ENCODE measurements around the gene OR4D2.

Gene OR4D2

DNA sequence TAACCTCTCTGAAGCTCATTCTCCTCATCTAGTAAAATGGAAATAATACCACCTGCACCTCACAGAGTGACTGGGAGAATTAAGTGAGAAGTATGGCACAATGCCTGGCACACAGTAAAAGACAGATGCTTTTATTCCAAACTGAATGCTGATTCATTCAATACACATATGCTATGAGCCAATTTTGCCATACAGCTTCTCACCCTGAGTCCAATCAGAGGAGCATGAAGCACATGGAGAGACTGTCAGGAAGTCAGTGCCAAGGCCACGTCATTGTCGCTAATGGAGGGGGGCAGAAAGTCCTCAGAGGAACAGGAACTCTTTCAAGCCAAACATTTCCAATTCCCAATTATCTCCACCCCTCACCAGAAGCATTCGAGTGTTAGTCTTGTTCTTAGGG is 40.7 kb downstream of the OR4D2 start:
- H3K4me3 ChIP-seq (ENCODE audit: low read depth, low read length), result no peak overlapping the region

GRCh38 chr17:58208344-58208743 is 41.6 kb downstream of the OR4D2 start:
- H3K4me3 ChIP-seq (ENCODE audit: low read depth, low read length), result no peak overlapping the region

DNA sequence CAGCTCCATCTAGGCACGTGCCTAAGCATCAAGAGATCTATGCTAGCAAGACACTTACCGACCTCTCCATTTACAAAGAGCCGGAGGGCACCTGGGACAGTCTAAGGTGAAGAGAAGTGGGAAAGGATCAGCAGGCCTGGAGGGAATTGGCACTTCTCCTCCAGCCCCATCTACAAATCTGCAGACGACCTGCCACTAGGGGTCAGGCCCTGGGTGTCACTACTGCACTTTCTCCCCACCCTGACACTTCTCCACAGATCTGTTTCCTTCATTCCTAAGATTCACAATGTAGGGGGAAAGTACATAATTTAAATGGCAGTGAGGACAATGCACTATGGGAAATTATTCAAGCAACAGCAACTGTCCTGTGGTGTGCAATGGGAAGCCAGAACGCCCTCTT is 44.1 kb downstream of the OR4D2 start:
- no peak overlapping the region for H3K4me3 ChIP-seq (ENCODE audit: low read depth, low read length)

GRCh38 chr17:58215685-58216084 is 48.9 kb downstream of the OR4D2 start:
- H3K4me3 ChIP-seq (ENCODE audit: low read depth, low read length), result no peak overlapping the region

GRCh38 chr17:58217766-58218165 is 51.0 kb downstream of the OR4D2 start:
- no peak overlapping the region for H3K4me3 ChIP-seq (ENCODE audit: low read depth, low read length)

- peak within 1 kb of the TSS; percentile 94 for H3K4me3 ChIP-seq (ENCODE audit: low read depth, low read length)
These were observed 52.4 kb downstream of the OR4D2 start, which contains the start of gene MKS1 for GRCh38 chr17:58219007-58219788. Gene MKS1 (minus strand): TSS chr17:58219255. CDS start chr17:58219230, 25 bp downstream.

DNA sequence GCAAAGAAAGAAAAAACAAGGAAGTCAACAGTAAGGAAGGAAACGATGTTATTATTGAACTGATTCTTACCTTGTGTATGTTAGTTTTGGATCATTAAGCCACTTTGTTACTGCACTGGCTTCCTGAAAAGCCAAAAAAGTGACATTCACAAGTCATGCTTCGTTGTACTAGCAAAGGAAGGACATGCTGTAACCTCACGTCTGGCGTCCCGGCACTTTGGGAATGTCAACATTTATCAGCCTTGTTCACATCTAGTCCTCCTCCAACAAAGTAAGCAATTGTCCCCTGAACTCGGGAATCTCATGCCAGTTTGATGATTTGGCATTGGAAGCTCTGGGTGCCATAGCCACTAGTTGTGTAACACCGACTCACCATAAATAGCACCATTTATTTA is 53.0 kb downstream of the OR4D2 start:
- H3K4me3 ChIP-seq (ENCODE audit: low read depth, low read length), result no peak overlapping the region
